Limb (tissue), 2 donors: ENCODE data around the gene SLC22A5.
"Not testable (repeated sequence)": the region's sequence is repeated elsewhere in the genome, so short reads cannot be mapped to it uniquely, and the experiment has no call there.

Experiments
- DNase-seq, 2 donors: peaks; one replicate each; pipeline ENCODE4 v3.0.0-alpha.2; 2016; ENCODE audit errors: extremely low spot score in 2 of 2

Gene SLC22A5

DNA sequence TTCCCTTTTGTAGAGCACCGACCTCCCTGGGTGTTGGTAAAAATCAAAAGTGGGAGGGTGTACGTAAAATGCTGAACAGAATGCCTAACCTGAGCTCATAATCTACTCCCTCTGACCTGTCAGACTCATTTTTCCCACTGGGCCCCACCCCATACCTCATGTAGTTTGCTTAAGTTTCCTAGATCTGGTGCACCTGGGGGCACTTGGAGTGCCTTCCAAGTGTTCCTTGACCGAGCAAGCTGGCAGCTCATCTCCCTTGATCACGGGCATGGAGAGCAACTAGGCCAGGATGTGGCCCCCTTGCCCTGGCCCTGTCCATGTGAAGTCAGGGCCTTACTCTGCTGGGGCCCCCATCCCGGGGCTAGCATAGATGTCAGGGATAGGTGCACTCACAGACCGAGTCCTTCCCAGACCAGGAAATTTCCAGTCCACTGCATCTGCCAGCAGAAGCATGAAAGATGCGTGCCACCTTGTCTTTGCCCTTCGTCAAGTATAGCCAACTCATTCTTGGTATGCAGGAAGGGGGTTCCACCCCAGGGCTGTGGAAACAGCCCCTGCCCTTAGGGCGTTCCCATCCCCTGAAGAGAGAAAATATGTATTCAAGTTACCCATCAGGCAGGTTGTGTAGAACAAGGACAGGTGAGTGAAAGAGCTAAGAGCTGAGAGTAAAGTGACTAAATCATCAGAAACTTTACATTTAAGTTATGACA, 41.9 kb downstream of the SLC22A5 start:
- no peak for DNase-seq

DNA sequence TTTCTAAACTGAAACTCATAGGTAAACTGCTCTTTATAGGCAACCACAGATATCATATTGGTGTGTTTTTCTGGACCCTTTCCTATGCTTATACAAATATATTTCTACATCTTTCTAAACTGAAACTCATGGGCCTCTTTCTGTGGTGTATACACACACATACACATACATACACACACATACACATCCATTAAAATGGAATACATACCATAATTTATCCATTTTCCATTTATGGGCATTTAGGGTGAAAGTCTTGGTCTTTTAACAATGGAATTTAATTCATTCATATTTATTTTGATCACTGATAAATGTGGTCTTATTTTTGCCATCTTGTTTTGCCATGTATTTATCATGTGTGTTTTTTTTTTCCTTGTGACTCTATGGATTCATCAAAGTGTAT, 44.1 kb downstream of the SLC22A5 start:
- no peak for DNase-seq

DNA sequence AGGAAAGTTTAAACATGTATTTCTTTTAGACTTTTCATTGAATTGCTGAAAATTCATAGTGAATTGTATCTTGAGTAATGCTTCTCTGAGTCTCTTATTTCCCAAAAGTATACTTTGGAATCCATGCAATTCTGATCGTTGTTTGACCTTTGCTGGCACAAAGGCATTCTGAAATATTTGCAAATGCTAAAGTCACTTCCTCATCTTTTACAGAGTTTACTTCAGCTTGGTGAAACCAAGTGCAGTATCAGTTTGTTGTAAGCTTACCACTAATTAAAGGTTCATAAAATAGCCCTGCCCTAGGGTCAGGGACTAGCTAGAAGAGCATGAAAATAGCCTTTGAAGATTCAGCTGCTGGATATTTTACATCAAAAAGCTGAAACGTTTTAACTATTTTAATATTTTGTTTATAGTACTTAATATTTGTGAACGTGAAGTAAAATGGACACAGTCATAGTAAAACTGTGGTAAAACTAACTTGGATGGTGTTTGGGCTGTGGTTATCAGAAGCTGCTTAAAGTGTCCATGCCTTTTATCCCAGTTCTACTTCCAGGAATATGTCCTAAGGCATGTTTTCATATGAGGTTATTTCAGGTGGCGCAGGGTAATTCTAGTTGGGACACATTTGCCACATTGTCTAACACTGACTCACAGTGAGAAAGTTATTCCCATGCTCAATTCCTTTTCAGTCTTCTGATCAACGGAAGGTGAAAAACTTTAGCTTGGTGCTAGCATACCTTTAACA, 45.3 kb downstream of the SLC22A5 start:
- no peak for DNase-seq

DNA sequence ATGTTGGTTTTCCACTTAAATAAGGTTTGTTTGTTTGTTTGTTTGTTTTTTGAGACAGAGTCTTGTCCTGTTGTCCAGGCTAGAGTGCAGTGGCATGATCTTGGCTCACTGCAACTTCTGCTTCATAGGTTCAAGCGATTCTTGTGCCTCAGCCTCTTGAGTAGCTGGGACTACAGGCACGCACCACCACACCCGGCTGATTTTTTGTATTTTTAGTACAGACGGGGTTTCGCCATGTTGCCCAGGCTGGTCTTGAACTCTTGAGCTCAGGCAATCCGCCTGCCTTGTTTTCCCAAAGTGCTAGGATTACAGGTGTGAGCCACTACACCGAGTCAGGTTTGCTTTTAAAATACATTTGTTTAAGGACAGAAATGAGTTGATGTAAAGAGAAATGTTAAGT, 46.0 kb downstream of the SLC22A5 start:
- not testable (repeated sequence) for DNase-seq

- DNase-seq = no peak
Observed at GRCh38 chr5:132416306-132417009, 46.9 kb downstream of the SLC22A5 start.

- DNase-seq = no peak
Observed at GRCh38 chr5:132417010-132417439, 47.5 kb downstream of the SLC22A5 start.

GRCh38 chr5:132417461-132417860, 48.0 kb downstream of the SLC22A5 start:
- DNase-seq = no peak

- no peak for DNase-seq
Observed at GRCh38 chr5:132417889-132418485, 48.5 kb downstream of the SLC22A5 start.

- DNase-seq = no peak
Observed at GRCh38 chr5:132418881-132419280, 49.4 kb downstream of the SLC22A5 start.

- peak; percentile 79 to 83 for DNase-seq
Observed at GRCh38 chr5:132419502-132420468, 50.3 kb downstream of the SLC22A5 start.

- DNase-seq = no peak
Observed at GRCh38 chr5:132420706-132421272, 51.3 kb downstream of the SLC22A5 start.

DNA sequence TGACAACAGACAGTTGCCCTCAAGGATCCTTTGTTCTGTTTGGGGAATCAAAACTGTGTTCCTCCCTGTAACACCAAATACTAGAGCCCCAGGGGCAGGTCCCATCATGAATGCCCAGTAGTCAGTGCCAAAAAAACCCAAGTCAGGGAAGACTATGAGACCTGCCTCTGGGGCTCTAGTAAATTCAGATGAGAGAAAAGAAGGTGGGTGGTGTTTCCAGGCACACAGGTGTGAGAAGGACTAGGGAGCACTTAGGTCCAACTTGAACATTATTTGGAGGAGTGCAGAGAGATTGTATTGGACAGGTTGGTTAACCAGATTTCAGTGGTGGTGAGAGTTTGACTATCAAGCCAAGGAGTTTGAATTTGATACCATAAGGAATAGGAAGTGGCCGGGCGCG, 52.0 kb downstream of the SLC22A5 start:
- DNase-seq = no peak

DNA sequence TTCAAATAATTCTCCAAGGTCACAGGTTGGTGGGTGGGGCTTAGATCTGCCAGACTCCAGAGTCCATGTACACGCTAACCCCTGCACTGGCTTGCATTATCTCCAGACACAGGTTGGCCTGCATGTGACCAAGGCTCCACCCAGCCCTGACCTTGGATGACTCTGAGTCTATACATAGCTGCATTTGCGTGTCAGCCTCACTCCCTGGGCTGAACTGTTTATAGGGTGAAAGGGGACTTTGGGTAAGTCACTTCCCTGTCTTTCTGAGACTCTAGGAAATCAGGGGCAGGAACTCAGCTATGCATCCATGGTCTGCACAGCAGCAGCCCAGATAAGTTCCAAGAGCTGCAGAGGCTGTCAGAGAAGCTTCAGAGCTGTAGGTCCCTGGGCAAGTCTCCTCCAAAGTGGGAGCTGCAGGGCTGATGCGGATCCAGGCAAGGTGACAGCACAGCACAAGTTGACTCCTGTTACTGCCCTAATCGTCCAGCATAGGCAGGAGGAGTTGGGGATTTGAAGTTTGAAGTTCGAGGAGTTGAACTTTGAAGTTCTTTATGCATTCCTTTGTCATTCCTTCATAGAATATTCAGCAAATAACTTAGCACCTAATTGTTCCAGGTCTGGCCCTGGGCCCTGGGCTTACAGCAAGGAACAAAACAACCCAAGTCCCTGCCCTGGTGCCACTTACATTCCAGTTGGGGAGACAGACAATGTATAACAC, 53.4 kb downstream of the SLC22A5 start:
- DNase-seq = no peak

DNA sequence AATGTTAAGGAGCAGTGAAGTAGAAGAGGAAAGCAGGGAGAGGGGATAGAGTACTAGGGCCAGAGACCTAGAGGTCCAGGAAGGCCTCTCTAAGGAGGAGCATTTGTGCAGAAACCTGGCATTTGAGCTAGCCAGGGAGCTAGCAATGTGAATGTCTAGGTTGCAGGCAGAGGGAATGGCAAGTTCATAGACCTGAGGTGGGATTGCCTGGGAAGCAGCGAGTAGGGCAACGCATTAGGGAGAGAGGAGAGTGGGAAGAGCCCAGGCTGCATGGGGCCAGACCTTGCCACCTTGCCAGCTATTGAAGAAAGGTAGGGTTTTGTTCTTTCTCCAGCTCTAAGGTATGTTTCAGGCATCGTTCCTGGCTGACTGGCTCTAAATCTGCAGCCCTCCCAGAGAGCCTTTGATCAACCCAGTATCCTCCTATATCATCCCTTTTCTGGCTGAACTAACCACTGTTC, 54.0 kb downstream of the SLC22A5 start:
- DNase-seq = no peak

DNA sequence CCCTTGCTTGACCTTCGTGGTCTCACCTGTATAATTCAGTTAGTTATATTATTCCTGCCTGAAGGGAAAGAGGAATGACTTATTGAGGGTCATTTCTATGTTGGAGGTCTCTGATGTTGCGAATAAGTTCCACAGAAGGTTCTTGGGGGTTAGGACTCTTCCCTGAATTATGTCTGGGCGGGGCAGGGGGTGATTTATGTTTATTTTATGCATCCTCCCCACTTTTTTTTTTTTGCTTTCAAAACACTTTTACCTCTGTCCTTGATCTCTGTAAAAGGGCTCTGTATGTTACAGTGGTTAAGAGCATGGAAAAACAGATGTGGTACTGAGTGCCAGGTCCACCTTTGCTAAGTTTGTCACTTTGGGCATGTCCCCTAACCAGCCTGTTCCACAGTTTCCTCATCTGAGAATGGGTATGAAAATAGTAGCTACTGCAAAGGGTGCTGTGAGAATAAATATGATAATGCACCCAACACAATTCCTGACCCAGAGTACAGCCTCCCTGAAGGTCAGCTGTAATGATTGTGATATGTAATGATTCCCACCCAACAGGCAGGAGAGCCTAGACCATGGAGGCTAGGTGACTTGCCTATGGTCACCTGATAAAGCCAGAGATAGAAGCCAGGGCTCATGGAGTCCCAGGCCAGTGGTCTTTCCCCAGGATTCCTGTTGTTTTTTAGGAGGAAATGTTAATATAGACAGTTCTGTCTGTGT, 54.8 kb downstream of the SLC22A5 start:
- DNase-seq = no peak

- no peak for DNase-seq
Observed at GRCh38 chr5:132425009-132425937, 55.8 kb downstream of the SLC22A5 start.

DNA sequence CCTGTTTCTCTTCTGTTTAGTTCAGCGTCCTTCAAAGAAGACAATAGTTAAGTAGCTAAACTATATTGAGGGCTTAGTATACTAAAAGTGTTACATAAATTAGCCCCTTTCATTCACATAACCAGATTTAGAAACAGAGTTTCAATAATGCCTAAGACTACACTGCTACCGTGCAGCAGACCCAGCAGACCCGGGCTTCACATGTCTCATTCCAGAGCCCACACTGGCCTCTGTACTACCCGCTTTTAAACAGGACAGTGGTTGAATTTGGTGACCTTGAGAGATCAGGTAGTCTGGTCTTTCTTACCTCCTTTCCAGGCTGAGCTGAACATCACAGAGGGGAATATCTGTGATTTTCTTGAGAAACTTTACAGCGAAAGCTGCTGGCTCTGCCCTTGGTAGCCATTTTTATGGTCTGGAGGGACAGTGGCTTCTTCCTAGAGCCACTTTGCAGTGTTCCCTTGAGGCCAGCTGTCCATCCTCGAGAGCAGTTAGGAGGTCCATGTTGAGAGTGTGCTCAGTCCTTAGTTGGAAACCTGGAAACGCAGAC, 56.5 kb downstream of the SLC22A5 start:
- no peak for DNase-seq
